ENCODE measurements around the gene WDR37.
"Not testable (repeated sequence)": the region's sequence is repeated elsewhere in the genome, so short reads cannot be mapped to it uniquely, and the experiment has no call there.

The WDR37 gene, protein sequence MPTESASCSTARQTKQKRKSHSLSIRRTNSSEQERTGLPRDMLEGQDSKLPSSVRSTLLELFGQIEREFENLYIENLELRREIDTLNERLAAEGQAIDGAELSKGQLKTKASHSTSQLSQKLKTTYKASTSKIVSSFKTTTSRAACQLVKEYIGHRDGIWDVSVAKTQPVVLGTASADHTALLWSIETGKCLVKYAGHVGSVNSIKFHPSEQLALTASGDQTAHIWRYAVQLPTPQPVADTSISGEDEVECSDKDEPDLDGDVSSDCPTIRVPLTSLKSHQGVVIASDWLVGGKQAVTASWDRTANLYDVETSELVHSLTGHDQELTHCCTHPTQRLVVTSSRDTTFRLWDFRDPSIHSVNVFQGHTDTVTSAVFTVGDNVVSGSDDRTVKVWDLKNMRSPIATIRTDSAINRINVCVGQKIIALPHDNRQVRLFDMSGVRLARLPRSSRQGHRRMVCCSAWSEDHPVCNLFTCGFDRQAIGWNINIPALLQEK

DNA sequence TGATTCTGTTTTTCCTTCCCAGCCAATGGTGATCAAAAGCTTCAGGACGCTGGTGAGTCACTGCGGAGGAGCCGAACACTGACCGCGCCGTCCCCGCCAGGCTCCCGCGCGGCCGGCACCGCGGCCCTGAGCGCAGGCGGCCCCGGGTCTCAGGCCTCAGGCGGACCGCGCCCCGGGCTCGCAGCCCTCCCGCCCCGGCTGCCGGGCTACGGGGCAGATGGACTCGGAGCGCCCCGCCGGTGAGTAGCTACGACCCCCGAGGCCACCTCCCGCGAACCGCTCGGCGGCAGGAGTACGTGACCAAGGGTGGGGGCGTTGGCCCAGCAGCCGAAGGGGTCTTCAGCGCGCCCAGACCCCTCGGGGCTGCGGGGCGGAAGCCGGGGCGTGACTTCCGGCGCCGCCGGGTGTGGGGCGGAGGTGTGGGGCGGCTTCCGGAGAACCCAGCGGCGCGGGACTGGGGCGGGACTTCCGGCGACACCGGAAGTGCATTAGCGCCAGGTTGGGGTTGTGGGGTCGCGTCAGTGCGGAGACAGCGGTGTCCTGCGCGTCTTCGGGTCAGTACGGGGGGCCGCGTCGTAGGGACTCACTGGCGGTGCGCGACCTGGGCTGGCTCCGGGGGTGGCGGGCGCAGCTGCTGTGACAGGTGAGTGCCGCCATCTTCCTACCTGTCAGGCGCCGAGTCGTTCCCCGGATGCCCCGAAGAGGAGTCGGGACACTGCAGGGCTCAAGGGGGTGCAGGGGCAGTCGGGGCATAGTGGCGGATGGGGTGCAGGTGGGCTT, at the start of gene WDR37:
Gene WDR37, plus strand, starts transcription at position 60 of the 780 bp plus-strand sequence. CDS start 15,771 bp downstream, outside the sequence.
- in situ Hi-C loops (cut with HindIII; ENCODE audit: low sequenced_read_pairs): no loop called here

DNA sequence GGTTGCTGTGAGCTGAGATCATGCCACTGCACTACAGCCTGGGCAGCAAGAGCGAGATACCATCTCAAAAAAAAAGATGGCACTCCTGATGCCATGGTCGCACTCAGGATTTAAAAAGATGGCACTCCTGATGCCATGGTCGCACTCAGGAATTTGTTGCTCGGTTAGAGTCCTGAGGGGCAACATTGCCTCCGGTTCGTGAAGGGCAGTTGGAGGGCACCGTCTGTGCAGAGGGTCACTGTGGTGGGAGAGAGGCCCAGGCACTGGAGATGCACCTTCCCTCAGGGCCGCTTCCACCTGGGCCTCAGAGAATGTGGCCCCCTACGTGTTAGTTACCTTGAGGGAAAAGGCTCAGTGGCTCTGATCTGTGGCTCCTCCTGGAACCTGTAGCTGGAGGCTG, 49.6 kb upstream of the WDR37 start:
- in situ Hi-C loops (cut with HindIII; ENCODE audit: low sequenced_read_pairs): no loop called here

DNA sequence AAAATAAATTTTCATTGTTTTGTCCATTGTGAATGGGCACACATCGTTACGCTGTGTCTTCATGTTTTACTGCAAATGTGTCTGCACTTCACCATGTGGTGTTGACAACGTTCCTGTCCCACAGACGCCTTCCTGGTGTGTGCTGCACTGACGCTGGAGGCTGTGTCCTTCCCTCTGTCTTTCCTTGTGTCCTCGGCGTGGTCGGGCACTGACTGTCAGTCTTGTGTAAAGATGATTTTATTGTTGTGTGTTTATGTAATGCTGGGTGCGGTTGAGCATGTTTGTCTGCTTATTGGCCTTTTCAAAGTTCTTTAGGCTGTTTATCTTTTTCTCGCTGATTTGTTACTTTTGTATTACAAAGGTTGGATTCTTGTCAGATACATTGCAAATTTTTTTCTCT, 48.6 kb upstream of the WDR37 start:
- in situ Hi-C loops (cut with HindIII; ENCODE audit: low sequenced_read_pairs): no loop called here

DNA sequence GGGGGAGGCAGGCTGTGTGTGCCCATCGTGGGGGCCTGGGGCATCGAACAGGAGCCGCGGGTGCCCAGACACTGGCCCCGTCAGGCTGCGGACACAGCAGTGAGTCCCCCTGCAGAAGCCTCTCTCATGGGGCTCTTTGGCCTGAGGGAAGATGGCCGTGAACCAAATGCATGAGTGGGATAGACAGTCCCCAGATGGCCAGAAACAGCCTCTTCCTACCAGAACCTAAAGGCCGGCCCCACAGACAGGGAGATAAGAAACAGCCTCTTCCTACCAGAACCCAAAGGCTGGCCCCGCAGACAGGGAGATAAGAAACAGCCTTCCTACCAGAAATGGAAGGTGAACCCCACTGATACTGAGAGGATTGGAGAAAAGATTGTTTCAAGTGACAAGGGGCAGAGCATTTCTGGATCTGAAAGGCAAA, 47.1 kb upstream of the WDR37 start:
- in situ Hi-C loops (cut with HindIII; ENCODE audit: low sequenced_read_pairs): no loop called here

DNA sequence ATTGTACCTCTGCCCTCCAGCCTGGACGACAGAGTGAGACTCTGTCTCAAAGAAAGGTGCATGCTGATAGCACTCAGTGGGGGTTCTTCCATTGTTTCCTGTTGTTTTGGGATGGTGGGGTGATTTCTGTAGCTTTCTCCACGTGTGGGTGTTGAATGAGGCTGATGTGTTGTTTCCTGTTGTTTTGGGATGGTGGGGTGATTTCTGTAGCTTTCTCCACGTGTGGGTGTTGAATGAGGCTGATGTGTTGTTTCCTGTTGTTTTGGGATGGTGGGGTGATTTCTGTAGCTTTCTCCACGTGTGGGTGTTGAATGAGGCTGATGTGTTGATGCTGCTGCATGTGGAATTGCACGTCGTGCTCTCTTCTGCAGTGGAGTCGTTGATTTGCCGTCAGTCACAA, 46.2 kb upstream of the WDR37 start:
- in situ Hi-C loops (cut with HindIII; ENCODE audit: low sequenced_read_pairs): not testable (repeated sequence)

DNA sequence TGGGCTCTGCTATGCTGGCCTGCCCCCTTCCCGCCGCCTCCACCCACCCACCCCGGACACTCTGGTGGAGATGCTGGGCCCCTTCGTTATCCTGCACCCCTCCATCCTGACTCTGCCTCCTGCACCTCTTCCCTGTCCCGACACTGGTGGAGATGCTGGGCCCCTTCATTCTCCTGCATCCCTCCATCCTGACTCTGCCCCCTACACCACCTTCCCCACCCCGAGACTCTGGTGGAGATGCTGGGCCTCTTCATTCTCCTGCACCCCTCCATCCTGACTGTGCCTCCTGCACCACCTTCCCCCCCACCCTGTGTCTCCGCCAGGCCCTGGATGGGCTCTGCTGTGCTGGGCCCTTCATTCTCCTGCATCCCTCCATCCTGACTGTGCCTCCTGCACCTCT, 45.5 kb upstream of the WDR37 start:
- in situ Hi-C loops (cut with HindIII; ENCODE audit: low sequenced_read_pairs): no loop called here

DNA sequence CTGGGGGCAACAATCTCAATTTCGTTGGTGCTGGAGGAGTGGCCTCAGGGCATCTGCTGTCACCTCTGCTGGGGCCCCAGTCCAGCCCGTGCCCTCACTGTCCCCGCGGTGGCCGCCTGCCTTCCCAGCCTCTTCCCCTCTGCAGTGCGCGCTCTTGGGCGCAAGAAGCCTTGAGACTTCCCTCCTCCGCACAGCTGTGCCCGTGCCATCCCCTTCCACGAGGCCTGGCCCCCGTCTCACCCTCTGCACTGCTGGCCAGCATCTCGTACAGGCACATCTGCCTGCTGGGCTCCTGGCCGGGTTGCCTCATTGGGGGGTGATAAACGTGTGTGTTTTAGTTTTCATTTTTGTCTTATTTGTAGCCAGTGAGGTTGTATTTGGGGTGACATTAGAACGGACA, 44.5 kb upstream of the WDR37 start:
- in situ Hi-C loops (cut with HindIII; ENCODE audit: low sequenced_read_pairs): no loop called here

DNA sequence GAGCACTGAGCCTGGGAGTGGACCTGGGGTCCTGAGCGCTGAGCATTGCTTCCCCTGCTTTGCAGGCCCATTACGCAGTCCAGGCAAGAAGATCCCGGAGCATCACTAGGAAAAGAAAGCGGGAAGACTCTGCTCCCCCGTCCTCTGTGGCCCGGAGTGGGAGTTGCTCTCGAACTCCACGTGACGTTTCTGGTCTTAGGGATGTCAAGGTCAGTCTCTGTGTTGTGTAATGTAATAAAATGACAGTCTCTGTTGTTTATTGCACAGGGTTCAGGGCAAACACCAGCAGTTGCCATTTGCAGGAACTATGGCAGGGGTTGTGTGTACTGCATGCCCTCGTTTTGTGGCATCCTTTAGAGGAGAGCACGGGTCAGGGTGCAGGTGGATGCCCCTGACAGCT, 40.5 kb upstream of the WDR37 start:
- in situ Hi-C loops (cut with HindIII; ENCODE audit: low sequenced_read_pairs): no loop called here

DNA sequence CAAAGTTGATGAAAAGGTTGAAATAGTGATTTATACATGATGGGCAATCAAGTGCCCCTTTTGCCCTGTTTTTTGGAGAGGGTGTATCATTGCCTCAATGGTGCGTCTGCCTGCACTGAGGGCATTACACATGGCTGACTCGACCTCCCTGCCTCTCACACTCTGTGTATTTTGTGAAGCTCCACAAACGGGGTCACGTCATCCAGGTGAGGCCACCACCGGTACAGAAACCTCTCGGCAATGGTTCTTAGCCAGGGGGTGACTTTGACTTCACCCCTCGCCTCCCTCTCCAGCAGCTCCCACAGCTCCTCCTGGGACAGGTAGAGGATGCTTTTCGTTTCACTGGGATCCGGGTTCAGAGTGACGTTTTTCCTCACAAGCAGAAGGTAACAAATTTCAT, 36.8 kb upstream of the WDR37 start:
- in situ Hi-C loops (cut with HindIII; ENCODE audit: low sequenced_read_pairs): no loop called here

DNA sequence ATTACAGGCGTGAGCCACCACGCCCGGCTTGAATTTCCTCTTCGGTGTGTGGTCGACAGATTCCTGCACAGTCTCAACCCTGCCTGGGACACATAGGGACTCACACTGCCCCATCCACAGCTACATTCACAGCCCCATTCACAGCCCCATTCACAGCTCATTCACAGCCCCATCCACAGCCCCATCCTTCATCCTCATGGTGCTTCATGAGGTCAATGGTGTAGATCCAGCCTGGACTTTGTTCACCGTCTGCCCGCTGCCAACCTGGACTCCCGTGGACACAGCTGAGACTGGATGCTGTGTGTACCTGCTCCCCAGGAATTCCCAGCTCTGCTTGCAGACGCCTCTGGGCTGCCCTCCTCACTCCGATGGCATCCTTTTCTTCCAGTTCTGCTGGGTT, 35.7 kb upstream of the WDR37 start:
- in situ Hi-C loops (cut with HindIII; ENCODE audit: low sequenced_read_pairs): no loop called here

DNA sequence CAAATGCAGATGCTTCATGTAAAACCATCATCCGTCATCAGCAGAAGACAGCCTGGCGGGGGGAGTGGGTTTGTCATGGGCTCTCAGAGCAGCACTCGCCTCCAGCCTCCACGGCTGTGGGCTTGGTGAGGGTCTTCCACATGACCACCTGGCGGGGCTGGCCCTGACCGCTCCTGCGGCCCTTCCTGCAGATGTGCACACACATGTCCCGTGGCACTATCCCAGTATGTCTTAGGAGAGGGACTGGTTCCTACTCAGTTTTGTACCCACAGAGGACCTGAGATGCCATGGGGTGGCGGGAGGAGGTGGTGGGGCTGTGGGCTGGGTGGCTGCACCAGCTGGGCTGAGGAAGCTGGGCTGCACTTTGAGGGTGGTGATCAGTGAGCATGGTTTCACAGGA, 35.2 kb upstream of the WDR37 start:
- in situ Hi-C loops (cut with HindIII; ENCODE audit: low sequenced_read_pairs): no loop called here

DNA sequence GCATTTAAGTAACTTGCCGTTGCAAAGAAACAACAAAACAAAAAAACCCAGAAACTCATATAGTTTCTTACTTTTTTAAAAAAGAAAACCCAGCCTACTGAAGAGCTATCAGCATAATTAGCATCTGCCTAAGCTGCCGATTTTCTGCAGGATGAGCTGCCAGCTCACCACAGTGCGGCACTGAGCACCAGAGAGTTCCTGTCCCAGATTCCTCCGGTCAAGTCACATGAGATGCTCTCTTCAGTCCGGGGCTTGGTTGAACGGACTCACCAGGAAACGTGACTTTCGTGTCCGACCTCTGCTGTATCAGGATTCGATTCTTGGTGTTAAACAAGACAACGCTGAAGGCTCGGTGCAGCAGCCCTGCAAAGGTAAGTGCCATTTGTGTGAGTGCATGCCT, 33.8 kb upstream of the WDR37 start:
- in situ Hi-C loops (cut with HindIII; ENCODE audit: low sequenced_read_pairs): no loop called here

DNA sequence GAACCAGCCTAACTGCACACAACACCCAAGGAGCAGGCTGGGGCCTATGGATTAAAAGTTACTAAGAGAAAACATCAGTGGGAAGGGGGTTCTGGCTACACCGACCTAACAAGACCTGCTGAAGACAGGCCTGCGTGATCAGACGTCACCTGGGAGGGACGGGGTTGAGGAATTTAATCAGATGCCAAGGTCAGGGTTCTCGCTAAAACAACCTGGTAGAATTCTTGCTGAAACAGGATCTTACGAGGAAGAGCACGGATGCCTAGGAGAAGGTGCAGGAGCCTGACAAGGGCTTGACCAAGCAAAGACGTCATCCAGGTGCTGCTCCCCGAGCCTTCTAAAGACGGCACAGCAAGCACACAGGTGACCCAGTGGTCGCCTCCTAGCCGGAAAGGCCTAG, 32.1 kb upstream of the WDR37 start:
- in situ Hi-C loops (cut with HindIII; ENCODE audit: low sequenced_read_pairs): no loop called here

DNA sequence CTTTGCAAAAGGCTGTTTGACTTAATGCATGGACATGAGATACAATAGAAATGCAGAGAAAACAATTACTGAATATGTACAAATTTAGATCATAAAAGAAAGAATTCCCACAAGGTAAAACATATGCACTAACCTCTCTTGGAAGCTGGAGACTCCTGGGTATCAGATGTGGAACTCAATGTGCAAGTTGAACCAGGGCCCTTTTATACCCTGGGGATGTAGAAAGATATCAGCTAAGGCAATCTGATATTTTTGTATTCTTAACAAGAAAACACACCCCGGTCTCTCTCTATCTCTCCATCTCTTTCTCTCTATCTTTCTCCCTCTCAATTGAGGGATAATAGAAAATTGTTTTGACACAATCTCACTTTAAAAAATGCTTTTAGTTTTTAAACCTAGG, 30.5 kb upstream of the WDR37 start, which contains the start of gene IDI2:
Gene IDI2, minus strand, starts transcription at position 177 of the 400 bp plus-strand sequence. CDS start 1,136 bp downstream, outside the sequence.
- in situ Hi-C loops (cut with HindIII; ENCODE audit: low sequenced_read_pairs): no loop called here

DNA sequence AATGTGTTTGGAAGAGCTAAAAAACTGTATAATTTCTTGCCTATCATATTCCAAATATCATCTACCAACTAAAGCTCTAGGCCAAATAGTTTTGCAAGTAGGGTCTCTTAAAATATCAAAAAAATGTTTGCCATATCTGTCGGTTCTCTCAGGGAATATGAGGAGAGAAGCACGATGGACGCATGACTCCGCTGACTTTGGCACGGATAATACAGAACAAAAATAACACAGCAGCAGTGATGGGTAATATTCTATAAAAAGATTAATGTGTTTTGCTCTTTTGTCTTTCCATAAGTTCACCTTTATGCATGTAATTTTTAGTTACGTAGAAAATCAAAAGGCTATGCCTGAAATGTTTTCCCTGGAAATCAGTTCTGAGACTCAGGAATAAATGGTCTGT, 29.6 kb upstream of the WDR37 start:
- in situ Hi-C loops (cut with HindIII; ENCODE audit: low sequenced_read_pairs): no loop called here

DNA sequence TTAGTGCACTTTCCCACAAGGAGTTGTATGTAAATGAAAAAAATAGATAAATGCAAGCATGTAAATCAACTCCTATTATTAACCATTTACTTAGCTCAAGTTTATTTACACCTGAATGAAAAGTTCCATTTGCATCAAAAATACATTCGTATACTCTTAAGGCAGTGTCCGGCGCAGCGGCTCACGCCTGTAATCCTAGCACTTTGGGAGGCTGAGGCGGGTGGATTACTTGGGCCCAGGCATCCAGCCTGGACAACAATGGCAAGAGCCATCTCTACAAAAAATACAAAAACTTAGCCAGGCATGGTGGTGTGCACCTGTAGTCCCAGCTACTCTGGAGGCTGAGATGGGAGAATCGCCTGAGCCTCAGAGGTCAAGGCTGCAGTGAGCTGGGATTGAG, 26.3 kb upstream of the WDR37 start:
- in situ Hi-C loops (cut with HindIII; ENCODE audit: low sequenced_read_pairs): no loop called here

DNA sequence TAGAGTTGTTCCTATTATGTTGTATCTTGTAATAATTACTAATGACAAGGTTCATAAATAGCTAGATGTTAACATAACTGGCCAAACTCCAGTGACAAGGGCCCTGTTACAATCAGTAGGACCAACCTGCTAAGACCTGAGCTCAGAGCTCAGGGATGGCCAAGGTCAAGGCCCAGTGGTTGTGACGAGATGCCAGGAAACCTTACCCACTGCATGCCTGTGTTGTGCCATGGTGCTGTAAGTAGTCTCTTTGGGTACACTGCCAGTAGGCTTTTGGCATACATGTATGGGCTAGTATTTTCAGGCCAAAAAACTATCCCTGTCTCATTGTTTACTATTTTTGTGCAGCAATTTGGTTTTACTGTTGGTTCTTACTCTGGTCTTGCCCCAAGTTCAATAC, 22.6 kb upstream of the WDR37 start:
- in situ Hi-C loops (cut with HindIII; ENCODE audit: low sequenced_read_pairs): no loop called here

DNA sequence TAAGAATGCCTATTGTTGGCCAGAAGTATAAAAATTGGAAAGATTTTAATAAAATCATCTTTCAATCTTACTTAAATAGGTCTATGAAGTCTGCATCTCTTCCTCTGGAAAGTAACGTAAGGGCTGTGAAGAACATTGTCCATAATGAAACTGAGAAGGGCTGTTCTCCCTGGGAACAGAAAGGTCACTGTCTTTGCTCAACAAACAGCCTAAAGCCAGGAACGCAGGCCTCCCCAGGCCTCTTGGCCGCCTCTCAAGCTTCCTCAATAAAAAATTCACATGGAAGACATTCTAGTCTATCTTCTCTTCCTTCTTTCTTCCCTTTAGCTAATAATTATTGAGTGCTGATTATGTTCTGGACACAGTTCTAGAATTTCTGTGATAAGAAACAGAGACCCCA, 21.4 kb upstream of the WDR37 start:
- in situ Hi-C loops (cut with HindIII; ENCODE audit: low sequenced_read_pairs): no loop called here

DNA sequence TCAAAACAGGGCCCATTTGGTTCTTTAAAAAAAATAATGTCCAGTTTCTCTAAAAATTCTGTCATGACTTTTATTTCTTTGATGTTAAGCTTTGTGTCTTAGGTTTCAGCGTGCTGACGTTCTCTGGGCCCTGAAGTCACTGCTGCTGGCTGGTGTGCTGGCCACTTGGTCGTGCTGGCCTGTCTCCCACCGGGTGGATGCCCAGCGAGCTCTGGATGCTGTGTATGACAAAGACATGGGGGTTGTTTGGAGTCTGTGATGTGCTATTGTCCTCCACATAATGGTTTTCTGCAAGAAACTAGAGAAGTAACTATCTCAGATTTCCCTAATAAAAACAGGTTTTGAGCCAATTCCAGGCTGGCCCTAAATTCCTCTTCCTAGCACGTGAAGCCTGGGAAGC, 21.0 kb upstream of the WDR37 start:
- in situ Hi-C loops (cut with HindIII; ENCODE audit: low sequenced_read_pairs): no loop called here

DNA sequence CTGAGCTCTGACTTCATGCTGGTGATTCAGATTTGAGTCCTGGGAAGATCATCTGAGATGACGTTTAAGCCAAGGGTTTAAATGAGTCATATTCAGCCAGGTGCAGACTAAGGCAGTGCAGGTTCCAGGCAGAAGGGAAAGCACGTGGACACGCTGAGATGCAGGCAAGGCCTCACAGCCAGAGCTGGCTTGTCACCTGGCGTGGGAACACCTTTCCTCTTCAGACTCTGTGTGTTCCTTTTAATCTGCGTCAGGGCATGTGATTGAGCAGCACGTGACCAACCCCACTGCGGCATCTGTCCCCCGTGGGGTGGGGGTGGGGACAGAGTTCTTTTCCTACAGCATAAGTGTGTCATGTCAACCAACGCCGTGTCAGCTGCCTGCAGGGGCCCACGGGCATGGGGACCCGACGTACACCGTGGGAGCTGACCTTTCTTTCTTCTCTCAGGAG, 19.8 kb upstream of the WDR37 start:
- in situ Hi-C loops (cut with HindIII; ENCODE audit: low sequenced_read_pairs): no loop called here

DNA sequence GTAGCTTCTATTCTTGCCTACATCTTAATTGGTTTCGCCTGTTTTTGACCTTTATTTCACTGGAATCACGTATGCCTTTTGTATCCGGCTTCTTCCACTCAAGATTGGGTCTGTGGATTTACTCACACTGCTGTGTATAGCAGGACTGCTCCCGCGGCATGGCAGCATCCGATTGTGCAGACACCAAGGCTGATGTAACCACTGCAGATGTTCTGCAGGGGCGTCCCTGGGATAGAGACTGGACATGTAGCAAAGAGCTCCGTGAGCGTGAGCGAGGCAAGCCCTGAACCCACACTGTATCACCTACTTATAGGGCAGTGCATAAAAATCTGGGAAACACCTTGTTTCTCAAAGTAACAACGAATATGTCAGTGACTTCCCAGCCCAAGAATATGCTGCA, 19.1 kb upstream of the WDR37 start:
- in situ Hi-C loops (cut with HindIII; ENCODE audit: low sequenced_read_pairs): no loop called here

DNA sequence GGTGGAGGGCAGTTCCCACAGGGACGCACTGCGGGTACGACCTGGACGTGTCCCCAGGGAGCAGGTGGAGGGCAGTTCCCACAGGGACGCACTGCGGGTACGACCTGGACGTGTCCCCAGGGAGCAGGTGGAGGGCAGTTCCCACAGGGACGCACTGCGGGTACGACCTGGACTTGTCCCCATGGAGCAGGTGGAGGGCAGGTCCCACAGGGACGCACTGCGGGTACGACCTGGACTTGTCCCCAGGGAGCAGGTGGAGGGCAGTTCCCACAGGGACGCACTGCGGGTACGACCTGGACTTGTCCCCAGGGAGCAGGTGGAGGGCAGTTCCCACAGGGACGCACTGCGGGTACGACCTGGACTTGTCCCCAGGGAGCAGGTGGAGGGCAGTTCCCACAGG, 17.4 kb upstream of the WDR37 start:
- in situ Hi-C loops (cut with HindIII; ENCODE audit: low sequenced_read_pairs): not testable (repeated sequence)
